DMS114 treated with DMSO at 0.1 percent for 48 hours (cell line): ENCODE results near the gene BTNL3.
A peak's percentile ranks its signal among the peaks of the same experiment; 100 is the strongest.

Source experiments
- DNase-seq: peaks from one replicate; lab custom pipeline; 2025; ENCODE audit not compliant: unreplicated experiment; lab: John Stamatoyannopoulos, UW

Gene BTNL3

DNA sequence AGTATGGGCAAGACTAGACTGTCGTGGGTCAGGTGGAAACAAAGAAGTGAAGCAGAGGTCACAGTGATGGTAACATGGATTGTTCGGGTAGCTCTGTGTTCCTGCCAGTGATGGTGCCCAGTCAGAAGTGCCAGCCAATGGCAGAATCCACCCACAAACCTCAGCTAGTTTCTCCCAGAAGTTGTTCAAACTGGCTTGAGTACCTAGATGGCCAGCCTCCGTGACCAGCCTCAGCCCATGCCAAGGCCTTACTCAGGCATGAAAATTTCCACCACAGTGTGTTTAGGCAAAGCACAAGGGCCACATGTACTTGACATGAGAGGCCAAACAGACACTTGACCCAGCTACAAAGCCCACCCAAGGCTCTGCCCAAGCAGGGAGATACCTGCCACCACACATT lies 32.0 kb downstream of the BTNL3 start:
- DNase-seq = no peak

DNA sequence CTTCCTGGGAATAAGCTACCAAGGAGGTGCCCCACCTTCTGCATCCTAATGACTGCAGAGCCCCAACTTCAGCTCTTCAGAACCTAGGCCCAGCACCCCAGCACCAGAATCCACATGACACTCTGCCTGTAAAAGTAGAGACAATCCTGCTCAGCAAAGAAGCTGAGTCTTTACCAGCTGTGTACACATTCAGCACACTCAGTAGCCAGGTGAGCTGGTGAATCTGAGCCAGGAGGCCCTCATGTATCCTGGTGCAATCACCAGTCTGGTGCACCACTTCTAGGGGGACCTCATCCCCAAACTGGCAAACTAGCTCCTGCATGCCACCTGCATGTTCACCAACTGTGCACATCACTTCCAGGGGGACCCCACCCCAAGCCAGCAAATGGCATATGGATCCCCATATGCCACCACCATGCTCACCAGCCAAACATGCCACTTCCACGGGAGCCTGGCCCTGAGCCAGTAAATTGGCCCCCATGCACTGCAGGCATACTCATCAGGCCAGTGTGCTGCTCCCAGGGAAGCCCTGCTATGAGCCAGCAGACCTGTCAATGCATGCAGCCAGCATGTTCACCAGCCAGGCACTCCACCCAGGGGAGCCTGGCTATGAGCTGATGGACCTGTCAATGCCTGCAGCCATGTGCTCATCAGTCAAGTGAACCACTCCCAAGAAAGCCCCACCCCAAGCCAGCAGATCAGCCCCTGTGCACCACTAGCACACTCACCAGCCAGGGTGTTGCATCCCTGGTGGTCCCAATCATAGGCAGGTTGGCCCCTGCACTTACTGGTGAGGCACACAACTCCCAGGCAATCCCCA lies 35.8 kb downstream of the BTNL3 start:
- no peak for DNase-seq

DNA sequence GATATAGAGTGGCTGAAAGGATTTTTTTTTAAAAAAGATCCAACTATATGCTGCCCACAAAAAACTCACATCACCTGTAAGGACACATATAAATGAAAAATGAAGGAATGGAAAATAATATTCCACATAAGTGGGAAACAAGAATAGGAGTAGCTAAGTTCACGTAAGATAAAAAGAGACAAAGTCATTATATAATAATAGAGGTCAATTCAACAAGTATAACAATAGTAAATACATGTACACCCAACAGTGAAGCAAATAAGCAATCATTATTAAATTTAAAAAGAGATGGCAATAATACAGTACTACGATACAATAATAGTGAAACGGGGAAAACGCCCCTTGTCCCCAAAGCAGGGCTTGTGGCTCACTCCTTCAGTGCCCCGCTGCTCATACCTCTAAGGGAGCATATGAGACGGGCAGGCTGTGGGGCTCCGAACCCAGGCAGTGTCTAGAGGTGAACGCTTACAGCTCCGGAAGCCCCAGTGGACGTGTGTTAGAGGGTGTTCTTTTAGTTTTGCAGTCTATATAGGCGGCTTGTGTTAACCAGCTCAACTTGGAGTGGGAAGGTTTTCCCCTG lies 38.9 kb downstream of the BTNL3 start:
- DNase-seq = no peak

DNA sequence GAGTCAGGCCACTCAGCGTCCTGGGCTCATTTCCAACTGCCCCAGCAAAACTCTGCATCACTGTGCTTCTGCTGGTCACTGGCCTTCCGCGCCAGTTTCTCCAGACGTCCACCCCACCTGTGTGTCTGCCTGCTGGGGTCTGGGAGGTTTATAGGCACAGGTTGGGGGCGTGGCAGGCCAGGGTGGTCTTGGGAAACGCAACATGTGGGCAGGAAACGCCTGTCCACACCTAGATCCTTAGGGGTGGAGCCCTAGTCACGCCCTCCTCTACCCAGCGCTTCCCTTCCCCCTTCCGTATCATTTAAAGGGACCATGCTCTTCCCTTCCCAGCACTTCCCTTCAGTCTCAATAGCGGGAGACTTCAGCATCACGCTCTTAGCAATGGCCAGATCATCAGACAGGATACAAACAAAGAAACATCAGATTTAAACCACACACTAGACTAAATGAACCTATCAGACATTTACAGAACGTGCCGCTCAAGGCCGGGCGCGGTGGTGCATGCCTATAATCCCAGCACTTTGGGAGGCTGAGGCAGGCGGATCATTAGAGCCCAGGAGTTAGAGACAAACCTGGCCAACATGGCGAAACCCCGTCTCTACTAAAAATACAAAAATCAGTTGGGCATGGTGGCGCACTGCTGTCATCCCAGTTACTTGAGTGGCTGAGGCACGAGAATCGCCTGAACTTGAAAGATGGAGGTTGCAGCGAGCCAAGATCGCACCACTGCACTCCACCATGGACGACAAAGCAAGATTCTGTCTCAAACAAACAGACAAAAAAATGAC lies 39.6 kb downstream of the BTNL3 start:
- DNase-seq = peak; percentile 50

DNA sequence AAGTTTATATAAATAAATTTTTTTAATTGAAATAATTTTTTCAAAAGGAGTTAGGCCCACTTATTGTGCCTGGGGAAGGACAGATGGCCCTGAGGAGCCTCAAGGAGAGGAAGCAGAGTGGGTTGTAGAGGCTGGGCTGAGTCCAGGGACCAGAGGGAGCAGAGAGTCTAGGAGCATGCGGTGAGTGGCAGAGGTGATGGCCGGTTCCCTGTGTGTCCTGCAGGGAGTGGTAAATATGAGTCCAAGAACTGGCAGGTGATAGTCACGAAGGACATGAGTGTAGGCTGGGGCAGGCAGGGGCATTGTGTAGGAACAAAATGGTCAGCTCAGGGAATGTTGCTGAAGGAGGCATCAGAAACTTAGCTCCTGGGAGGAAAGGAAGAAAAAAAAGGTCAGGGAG lies 43.1 kb downstream of the BTNL3 start:
- DNase-seq = no peak

DNA sequence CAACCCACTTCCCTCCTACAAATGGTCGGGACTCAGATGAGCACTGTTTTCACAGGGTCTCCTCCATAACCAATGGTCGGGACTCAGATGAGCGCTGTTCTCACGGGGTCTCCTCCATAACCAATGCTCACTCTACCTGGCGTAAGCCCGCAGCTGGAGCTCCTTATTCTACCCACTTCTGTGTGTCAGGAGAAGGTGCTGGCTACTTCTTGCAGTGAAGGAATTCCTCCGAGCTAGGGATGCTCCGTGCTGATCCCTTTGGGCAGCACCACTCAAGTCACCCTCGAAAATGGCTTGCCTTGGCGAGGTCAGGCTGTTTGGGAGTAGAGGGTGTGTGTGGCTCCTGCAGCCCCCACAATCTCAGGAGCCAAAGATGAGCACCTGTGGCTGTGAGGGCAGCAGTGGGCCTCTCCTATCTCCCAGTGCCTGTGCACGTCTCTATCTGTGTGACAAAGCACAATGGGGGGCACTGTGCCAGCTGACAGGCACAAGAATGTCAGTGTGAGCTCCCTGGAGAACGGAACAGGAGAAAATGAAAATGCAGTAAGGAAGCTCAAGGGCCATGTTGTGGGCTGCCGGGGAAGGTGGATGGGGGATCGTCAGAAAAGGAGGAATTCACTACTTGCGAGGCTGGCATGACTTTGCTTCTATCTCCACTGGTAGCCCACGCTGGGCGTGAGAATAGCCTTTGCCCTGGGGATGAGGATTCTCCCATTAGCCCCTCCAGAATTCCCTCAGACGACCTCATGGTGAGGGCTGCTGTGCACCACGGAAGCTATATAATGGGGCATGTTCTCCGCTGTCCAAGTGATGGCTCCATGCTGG lies 47.6 kb downstream of the BTNL3 start:
- DNase-seq = no peak

DNA sequence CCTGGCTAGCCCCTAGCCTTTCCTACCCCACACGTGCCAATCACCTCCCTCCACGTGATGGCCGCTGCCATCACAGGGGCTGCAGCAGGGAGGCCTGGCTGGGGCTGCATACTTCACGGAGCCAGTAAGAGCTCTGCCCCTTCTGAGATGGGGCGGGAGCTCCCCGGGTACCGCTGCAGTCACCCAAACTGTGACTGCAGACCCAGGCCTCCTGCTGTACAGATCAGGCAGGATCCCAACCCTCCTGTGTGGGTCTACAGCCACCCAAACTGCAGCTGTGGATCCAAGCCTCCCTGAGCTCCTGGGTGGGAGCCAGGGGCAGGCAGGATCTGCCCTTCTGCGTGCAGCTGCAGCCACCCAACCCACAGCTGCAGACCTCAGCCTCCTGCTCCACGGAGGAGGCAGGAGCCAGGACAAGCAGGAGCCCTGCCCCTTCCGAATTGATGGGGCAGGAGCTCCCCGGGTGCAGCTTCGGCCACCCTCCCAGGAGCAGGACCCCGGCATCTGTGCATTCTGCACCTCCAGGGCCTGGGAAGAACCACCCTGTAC lies 48.2 kb downstream of the BTNL3 start:
- no peak for DNase-seq

DNA sequence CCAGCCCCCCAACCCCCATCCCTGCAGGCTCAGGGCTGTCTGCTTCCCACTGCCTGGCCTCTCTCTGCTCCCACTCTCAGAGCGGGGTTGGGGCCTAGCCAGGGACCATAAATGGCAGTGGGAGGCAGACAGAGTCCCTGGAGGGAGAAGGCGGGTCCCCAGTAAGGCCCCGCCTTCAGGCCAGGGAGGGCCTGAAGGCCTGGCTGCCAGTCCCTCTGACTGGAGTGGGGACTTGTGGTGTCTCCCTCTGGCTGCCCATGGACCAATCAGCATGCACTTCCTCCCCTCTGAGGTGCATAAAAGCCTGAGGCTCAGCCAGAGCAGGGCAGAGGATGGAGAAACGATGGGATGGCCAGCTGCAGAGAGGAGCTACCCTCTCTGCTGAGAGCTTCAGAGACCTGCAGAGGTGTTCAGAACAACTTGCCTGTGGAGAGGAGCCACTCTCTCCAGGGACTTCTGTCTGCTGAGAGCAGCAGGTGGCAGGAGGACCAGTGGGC lies 48.8 kb downstream of the BTNL3 start:
- no peak for DNase-seq

DNA sequence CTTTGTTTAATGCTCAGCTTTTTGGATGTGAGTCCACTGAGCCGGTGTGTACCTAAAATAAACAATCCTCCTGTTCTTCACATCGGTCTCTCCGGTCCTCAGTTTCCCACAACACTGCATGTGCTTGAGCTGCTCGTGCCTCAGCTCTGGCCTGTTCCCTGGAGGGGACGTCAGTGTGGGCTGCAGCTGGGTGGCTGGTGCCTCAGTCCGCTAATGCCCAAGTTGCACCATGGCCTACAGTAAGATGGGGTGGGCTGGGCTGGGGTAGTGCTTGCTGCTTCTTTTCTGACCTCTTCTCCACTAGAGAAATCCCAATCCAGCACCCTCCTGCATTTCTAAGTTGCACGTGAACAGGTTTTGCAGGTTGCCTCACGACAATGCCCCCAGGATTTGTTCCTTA lies 50.8 kb downstream of the BTNL3 start:
- DNase-seq = no peak

DNA sequence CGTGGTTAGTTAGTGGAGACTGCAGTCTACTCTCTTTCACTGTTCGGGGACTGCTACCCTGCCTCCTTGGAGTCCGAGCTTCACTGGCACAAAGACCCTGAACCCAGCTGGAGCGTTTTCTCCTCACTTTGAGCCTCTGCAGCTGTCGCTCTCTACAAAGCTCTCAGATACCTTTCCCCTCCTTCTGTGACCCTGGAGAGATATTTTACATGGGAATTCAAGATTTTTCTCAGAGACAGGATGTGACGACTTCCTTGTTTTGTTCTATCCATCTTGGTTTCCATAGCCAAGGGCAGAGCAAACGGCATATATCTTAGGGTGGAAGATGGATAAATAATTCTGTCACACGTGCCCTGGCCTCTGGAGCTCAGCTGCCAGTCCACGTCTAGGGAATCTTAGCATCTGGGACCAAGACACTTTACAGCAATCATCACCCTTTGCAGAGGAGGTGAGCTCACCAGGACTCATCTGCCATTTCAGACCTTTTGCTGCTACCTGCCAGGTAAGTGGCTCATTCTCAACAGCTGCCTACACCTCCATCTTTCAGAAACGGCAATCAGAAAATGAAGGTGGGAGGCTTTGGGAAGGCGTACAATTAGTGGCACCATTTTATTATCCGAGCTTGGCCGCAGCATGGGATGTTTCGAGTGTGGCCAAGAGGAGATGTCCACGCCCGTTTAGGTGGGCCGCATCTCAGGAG lies 51.4 kb downstream of the BTNL3 start, which contains the start of gene BTNL9:
Gene BTNL9, plus strand, starts transcription at position 336 of the 700 bp plus-strand sequence. CDS start 5,224 bp downstream, outside the sequence.
- no peak for DNase-seq

DNA sequence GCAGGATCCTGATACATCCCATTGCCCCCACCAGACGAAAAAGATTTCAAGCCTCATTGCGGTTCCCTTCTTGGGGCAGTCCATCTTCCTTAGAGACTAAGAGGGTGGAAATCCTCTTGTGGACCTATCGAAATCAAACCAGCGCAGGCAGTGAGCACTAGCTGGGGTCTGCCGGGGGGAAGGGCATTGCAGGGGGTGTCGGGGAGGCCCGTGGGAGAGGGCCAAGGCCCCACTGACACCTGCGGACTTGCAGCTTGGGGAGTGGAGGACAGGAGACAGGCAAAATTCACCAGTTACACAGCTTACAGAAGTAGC lies 51.9 kb downstream of the BTNL3 start:
- no peak for DNase-seq

DNA sequence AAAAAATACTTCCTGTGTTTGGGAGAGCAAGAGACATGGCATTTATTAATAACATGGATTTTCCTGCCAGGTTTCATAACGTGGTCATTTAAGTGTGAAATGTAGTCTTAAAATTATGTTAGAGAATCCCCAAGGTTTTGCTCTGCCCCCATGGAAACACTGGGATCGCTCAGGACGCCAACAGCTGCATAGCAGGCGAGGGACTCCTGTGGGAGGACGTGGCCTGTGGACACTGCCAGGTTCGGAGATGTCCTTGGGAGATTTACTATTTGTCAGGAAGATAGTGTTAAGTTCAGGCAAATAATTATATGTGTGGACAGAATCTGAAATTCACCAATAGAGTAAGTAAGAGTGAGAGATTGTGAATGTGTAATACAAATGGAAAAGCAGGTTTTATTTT lies 52.4 kb downstream of the BTNL3 start:
- DNase-seq = no peak

DNA sequence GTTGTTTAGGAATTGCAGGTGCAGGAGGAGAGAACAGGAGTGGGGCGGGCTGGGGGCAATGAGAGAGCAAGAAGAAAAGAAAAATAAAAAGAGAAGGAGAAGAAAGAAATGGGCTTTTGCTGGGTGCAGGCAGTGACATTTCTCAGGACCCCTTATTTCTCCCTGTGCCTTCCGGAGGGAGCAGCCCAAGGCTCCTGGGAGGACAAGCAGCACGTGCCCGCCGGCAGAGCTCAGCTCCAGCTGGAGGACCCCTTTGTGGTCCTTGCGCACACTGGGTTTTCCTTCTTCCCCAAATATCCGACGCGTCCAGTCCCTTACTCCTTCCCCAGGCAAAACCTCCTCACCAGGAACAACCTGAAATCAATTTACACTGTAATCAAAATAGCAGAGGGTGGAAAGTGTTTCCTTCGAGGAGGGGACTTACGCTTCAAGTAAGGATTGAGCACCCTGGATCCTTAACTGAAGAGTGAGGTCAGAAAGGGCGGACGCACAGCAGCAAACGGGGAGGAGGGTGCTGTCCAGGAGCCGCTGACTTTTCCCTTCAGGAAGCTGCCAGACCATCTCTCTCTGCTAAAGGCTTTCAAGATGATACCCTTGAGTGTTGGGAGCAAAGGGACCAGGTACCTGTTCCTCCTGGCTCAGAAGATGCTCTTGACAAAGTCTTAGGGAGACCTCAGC lies 53.5 kb downstream of the BTNL3 start:
- DNase-seq = no peak

DNA sequence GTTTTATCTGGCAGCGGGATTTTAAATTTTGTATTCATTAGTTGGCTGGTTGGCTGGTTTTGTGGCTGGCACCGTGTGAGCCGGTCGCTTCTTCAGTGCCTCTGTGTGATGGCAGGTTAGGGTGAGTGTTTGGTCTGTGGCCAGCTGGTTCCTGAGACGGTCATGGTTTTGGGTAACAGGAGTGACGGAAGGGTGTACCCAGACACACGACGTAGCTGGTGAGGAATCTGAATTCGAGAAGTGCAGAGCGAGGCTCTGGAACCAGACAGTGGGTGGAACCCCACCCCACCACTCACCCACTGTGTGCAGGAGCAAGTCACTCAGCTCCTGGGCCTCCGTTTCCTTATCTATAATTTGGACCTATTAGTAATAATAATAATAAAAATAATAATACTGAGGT lies 54.1 kb downstream of the BTNL3 start:
- no peak for DNase-seq

DNA sequence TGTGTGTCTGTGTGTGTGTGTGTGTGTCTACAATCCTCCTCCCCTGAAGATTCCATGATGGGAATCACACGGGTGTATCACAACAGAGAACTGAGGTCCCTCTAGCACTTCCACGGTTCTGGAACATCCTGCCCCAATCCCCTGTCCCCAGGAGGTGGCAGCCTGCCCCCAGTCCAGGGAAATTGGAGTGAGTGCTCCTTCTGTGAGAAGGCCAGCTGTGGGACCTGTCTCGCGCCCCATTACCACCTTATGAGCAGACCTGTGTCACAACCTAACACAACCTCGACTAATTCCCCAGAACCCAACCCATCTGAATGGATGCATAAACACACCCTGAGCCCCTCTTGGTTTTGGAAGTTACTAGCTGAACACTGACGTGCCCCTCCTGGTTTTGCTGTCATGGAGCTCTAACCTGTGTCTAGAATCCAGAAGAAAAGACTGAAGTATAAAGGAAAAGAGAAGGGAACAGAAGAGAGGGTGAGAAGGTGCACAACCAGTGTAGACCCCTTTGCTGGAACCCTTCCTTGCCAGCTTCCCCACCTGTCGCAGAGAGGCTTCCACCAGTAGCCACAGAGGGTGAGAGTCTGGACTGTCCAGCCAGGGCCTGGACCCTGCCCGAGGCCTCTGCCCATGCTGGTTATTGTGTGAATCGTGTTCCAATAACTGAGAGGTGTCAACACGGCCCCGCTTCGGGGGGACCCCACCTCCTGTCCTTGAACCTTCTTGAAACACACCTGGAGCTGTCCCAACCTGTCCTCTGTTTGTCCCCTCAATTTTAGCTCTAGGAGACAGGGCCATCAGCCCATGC lies 54.8 kb downstream of the BTNL3 start:
- peak; percentile 49 for DNase-seq

DNA sequence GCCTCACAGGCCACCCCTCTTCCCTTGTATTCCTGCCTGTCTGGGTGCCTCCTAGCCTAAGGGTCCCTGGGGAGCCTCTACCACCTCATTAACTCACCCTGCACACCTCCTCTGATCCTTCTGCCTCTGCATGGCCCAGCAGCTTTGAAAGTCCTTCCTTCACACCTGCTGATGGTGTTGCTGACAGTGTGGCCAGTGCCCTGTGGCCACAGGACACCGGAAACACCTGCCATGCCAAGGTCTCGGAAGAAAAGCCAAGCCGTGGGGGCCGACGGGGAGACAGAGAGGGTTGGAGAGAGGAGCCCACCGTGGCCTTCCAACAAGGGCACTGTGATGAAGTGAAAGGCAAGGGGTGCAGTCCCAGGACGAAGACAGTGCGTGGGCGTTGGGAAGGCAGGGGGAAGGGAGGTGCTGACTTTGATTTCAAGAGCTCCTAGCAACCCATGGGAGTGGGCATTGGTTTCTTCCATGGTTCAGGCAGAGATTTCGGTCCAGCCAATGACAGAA lies 55.5 kb downstream of the BTNL3 start:
- DNase-seq = no peak

DNA sequence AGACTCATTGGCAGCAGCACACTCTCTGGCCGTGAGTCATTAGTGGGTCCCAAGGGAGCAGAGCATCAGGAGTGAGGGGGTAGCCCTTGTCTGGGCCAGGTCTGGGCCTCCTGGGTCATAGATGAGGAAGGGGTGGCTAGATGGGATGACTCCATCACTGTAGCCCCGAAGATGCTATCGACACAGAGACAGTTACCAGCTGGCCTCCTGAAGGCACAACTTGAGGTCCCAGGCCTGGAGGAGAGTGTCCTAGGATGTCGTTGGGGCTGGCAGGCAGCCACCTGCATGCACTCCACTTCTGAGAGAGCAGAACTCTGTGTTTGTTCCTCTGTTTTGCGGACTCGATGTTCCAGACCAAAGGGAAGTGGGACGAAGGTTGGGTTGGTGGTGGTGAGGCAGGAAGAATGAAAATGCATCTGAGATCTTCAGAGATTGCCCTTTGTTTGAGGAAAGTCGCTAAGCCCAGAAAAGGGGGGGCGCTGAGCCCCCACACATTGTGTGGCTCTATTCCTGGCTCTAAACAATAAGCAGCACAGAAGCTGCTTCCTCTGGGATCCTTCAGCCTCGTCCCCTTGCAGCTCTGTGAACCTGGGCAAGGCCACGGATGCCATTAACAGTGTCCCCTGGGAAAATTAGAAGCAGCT lies 56.1 kb downstream of the BTNL3 start:
- DNase-seq = no peak

DNA sequence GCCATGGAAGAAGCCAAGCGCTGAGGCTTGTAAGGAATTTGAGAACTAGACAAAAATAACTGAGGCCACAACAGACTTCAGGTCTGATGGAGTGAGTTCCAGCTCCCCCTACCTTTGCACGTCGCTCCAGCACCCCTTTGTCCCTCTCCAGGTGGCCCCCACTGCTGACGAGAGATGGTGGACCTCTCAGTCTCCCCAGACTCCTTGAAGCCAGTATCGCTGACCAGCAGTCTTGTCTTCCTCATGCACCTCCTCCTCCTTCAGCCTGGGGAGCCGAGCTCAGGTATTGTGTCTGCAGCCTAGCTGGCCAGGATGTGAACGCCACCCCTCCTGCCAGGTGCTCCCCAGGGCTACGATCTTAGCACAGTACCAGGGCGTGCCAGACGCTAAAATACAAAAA lies 56.7 kb downstream of the BTNL3 start:
- no peak for DNase-seq
